Loucy (cell line): ENCODE data around the gene CPD.
A peak's percentile ranks its signal among the peaks of the same experiment; 100 is the strongest.

Source experiments
- H2AFZ ChIP-seq: fragments of 200-600 bp; sonication (generic); 2 replicates; pipeline ENCODE4 v1.6.0; 2016; ENCODE audit warnings: antibody characterized with exemption, mild to moderate bottlenecking, low read length, moderate library complexity
- H3F3A ChIP-seq: fragments of 200-600 bp; 2 replicates; pipeline ENCODE4 v1.6.0; 2016; ENCODE audit warnings: antibody characterized with exemption, low read depth, mild to moderate bottlenecking
- H3K27me3 ChIP-seq: fragments of 200-600 bp; sonication (generic); 2 replicates; pipeline ENCODE4 v1.6.1; 2014; ENCODE audit warnings: low read length, mild to moderate bottlenecking; ENCODE audit not compliant: insufficient read depth, poor library complexity, severe bottlenecking
- H3K36me3 ChIP-seq: fragments of 200-600 bp; sonication (generic); 2 replicates; pipeline ENCODE4 v1.6.1; 2016; ENCODE audit warnings: low read length; ENCODE audit not compliant: insufficient read depth
- H3K4me1 ChIP-seq: fragments of 200-600 bp; sonication (generic); 2 replicates; pipeline ENCODE4 v1.5.1; 2014; ENCODE audit warnings: low read length, mild to moderate bottlenecking; ENCODE audit not compliant: insufficient read depth, poor library complexity, severe bottlenecking
- H3K4me2 ChIP-seq: fragments of 200-600 bp; sonication (generic); 2 replicates; pipeline ENCODE4 v1.6.0; 2014; ENCODE audit warnings: antibody characterized with exemption, low read length, low read depth, mild to moderate bottlenecking; ENCODE audit not compliant: poor library complexity, severe bottlenecking
- H3K4me3 ChIP-seq: fragments of 200-600 bp; sonication (generic); 2 replicates; pipeline ENCODE4 v1.5.1; 2014; ENCODE audit warnings: low read length, mild to moderate bottlenecking, mixed read lengths; ENCODE audit not compliant: poor library complexity, severe bottlenecking
- H3K79me2 ChIP-seq: fragments of 200-600 bp; sonication (generic); 2 replicates; pipeline ENCODE4 v1.6.1; 2014; ENCODE audit warnings: low read length; ENCODE audit not compliant: insufficient read depth
- H3K9ac ChIP-seq: fragments of 200-600 bp; sonication (generic); 2 replicates; pipeline ENCODE4 v1.6.0; 2014; ENCODE audit warnings: mild to moderate bottlenecking, low read depth, low read length, moderate library complexity; ENCODE audit not compliant: poor library complexity, severe bottlenecking
- H3K9me2 ChIP-seq: fragments of 200-600 bp; sonication (generic); replicated peaks from 2 replicates; pipeline ENCODE4 v1.6.1; 2016; ENCODE audit warnings: low read depth, low read length, mixed read lengths
- H3K9me3 ChIP-seq: fragments of 200-600 bp; sonication (generic); 2 replicates; pipeline ENCODE4 v1.6.1; 2014; ENCODE audit warnings: mild to moderate bottlenecking, antibody characterized with exemption, low read length, low read depth; ENCODE audit not compliant: insufficient read depth
- H4K20me1 ChIP-seq: fragments of 200-600 bp; sonication (generic); 2 replicates; pipeline ENCODE4 v1.6.0; 2014; ENCODE audit warnings: antibody characterized with exemption, low read length, mild to moderate bottlenecking; ENCODE audit not compliant: insufficient read depth, poor library complexity, severe bottlenecking
- CTCF ChIP-seq: fragments of 200-600 bp; sonication (generic); conservative IDR thresholded peaks from 2 replicates; pipeline ENCODE4 v1.5.1; 2014; ENCODE audit warnings: mild to moderate bottlenecking, antibody characterized with exemption, low read length
- EZH2phosphoT487 ChIP-seq: fragments of 200-600 bp; IDR thresholded peaks from 2 replicates; pipeline ENCODE4 v1.6.1; 2018; ENCODE audit warnings: antibody characterized with exemption, mild to moderate bottlenecking, moderate library complexity, borderline replicate concordance

Gene CPD

GRCh38 chr17:30382345-30382744 lies 3.6 kb downstream of the CPD start:
- no peaks in the 10 kb centered on the region for H3K27me3 ChIP-seq
- no peaks in the 10 kb centered on the region for H3K9me3 ChIP-seq
- no peaks in the 10 kb centered on the region for H3K9me2 ChIP-seq
- no peak overlapping the region for H2AFZ ChIP-seq
- TF ChIP-seq CTCF (no peak), EZH2phosphoT487 (no peak)
- H4K20me1 ChIP-seq: peaks cover 25% of the 10 kb centered on the region
- no peak overlapping the region for H3K9ac ChIP-seq
- H3K4me3 ChIP-seq: peak overlapping the region; percentile 74
- H3K4me1 ChIP-seq: peaks cover 52% of the 10 kb centered on the region
- H3K79me2 ChIP-seq: peaks cover 37% of the 10 kb centered on the region
- H3K36me3 ChIP-seq: peaks cover 10% of the 10 kb centered on the region
- H3K4me2 ChIP-seq: peak overlapping the region; percentile 68
- H3F3A ChIP-seq: peaks cover 2% of the 10 kb centered on the region; the same call in 1 of the 2 replicates

- H4K20me1 ChIP-seq: no peaks in the 10 kb centered on the region
- H3K9me3 ChIP-seq: no peaks in the 10 kb centered on the region
- H3F3A ChIP-seq: no peaks in the 10 kb centered on the region; the same call in 1 of the 2 replicates
- no peak overlapping the region for H3K4me3 ChIP-seq
- H3K36me3 ChIP-seq: peaks cover 14% of the 10 kb centered on the region
- TF ChIP-seq CTCF (no peak), EZH2phosphoT487 (no peak)
- peaks cover 13% of the 10 kb centered on the region for H3K4me1 ChIP-seq
- no peak overlapping the region for H2AFZ ChIP-seq
- H3K9me2 ChIP-seq: no peaks in the 10 kb centered on the region
- no peak overlapping the region for H3K4me2 ChIP-seq
- no peaks in the 10 kb centered on the region for H3K27me3 ChIP-seq
- H3K79me2 ChIP-seq: peaks cover 11% of the 10 kb centered on the region
- no peak overlapping the region for H3K9ac ChIP-seq
Measured at GRCh38 chr17:30388321-30389179, 9.8 kb downstream of the CPD start.

- peaks cover 14% of the 10 kb centered on the region for H3K36me3 ChIP-seq
- no peaks in the 10 kb centered on the region for H3K9me3 ChIP-seq
- no peaks in the 10 kb centered on the region for H3K9me2 ChIP-seq
- no peaks in the 10 kb centered on the region for H4K20me1 ChIP-seq
- H2AFZ ChIP-seq: no peak overlapping the region
- 0 out of 2 replicates have a peak, but pooled peaks cover under 1% of the 10 kb centered on the region for H3K79me2 ChIP-seq
- H3K4me1 ChIP-seq: peaks cover 7% of the 10 kb centered on the region
- TF ChIP-seq EZH2phosphoT487: no peak
- TF ChIP-seq CTCF: no peak
- H3F3A ChIP-seq: no peaks in the 10 kb centered on the region; the same call in 1 of the 2 replicates
- H3K4me2 ChIP-seq: no peak overlapping the region
- no peaks in the 10 kb centered on the region for H3K27me3 ChIP-seq
- no peak overlapping the region for H3K4me3 ChIP-seq
- H3K9ac ChIP-seq: no peak overlapping the region
Measured at GRCh38 chr17:30389756-30390300, 11.1 kb downstream of the CPD start.
